Effector memory CD4-positive, alpha-beta T cell (primary cell): ENCODE data around the gene NUCB2.
"Not testable (repeated sequence)": the region's sequence is repeated elsewhere in the genome, so short reads cannot be mapped to it uniquely, and the experiment has no call there.

Experiments used
- DNase-seq, 3 donors: peaks; one replicate each; pipeline ENCODE4 v3.0.0-alpha.2; 2020
- H3K27ac ChIP-seq: 2 replicates; pipeline ENCODE4 v1.7.0; 2013; ENCODE audit warnings: mild to moderate bottlenecking, low read length, moderate library complexity; ENCODE audit not compliant: insufficient read depth, poor library complexity, severe bottlenecking
- H3K27me3 ChIP-seq: replicated peaks from 2 replicates; pipeline ENCODE4 v1.7.0; 2013; ENCODE audit warnings: mild to moderate bottlenecking, low read length; ENCODE audit not compliant: insufficient read depth, control insufficient read depth, poor library complexity, severe bottlenecking
- H3K36me3 ChIP-seq: 2 replicates; pipeline ENCODE4 v1.7.0; 2013; ENCODE audit warnings: mild to moderate bottlenecking, low read length, moderate library complexity; ENCODE audit not compliant: control insufficient read depth, insufficient read depth
- H3K4me1 ChIP-seq: 2 replicates; pipeline ENCODE4 v1.7.0; 2013; ENCODE audit warnings: low read length, mild to moderate bottlenecking; ENCODE audit not compliant: control insufficient read depth, insufficient read depth, poor library complexity, severe bottlenecking
- H3K4me3 ChIP-seq: 2 replicates; pipeline ENCODE4 v1.7.0; 2013; ENCODE audit warnings: low read length, low read depth, mild to moderate bottlenecking; ENCODE audit not compliant: insufficient read depth, poor library complexity, severe bottlenecking
- H3K9me3 ChIP-seq: 2 replicates; pipeline ENCODE4 v1.7.0; 2013; ENCODE audit warnings: mild to moderate bottlenecking, low read length, moderate library complexity; ENCODE audit not compliant: control insufficient read depth
- total RNA-seq, 3 donors: gene quantifications; one replicate each; lab custom pipeline; 2026; lab: John Stamatoyannopoulos, UW

Gene NUCB2
- total RNA-seq, result 38.7 to 53.6 (median 47.0) reads per million in 3 donors

- peak; percentile 89 to 94 (median 91) for DNase-seq
- Histone ChIP-seq H3K27me3 (no peaks in the 10 kb centered on the region), H3K9me3 (no peaks in the 10 kb centered on the region), H3K36me3 (no peaks in the 10 kb centered on the region), H3K4me1 (peaks cover 3% of the 10 kb centered on the region), H3K27ac (peak within 1 kb of the TSS; percentile 82), H3K4me3 (peak within 1 kb of the TSS; percentile 75)
These were observed at the start of gene NUCB2 for GRCh38 chr11:17276236-17277023. NUCB2 (plus strand) TSS chr11:17276739; CDS start chr11:17295324, 18,585 bp downstream.

GRCh38 chr11:17228186-17228925 is 48.2 kb upstream of the NUCB2 start:
- H3K4me3 ChIP-seq, H3K9me3 ChIP-seq, H3K4me1 ChIP-seq, DNase-seq, H3K27ac ChIP-seq, H3K27me3 ChIP-seq, H3K36me3 ChIP-seq: not testable (repeated sequence)

GRCh38 chr11:17229481-17230152 is 46.9 kb upstream of the NUCB2 start:
- Histone ChIP-seq H3K4me1 (no peaks in the 10 kb centered on the region), H3K4me3 (no peak overlapping the region), H3K27ac (no peak overlapping the region), H3K9me3 (no peaks in the 10 kb centered on the region), H3K27me3 (no peaks in the 10 kb centered on the region), H3K36me3 (no peaks in the 10 kb centered on the region)
- DNase-seq, result no peak

- Histone ChIP-seq H3K27me3 (no peaks in the 10 kb centered on the region), H3K27ac (no peak overlapping the region), H3K36me3 (no peaks in the 10 kb centered on the region), H3K4me3 (no peak overlapping the region), H3K4me1 (no peaks in the 10 kb centered on the region), H3K9me3 (no peaks in the 10 kb centered on the region)
- DNase-seq, result no peak
These were observed 45.4 kb upstream of the NUCB2 start for GRCh38 chr11:17230867-17231851.

- H3K36me3 ChIP-seq, result no peaks in the 10 kb centered on the region
- DNase-seq, result no peak
- H3K27ac ChIP-seq, result no peak overlapping the region
- H3K4me3 ChIP-seq, result no peak overlapping the region
- no peaks in the 10 kb centered on the region for H3K9me3 ChIP-seq
- H3K27me3 ChIP-seq, result no peaks in the 10 kb centered on the region
- no peaks in the 10 kb centered on the region for H3K4me1 ChIP-seq
These were observed 43.4 kb upstream of the NUCB2 start for GRCh38 chr11:17233101-17233500.

GRCh38 chr11:17238377-17238776 is 38.2 kb upstream of the NUCB2 start:
- H3K4me3 ChIP-seq, result no peak overlapping the region
- H3K36me3 ChIP-seq, result no peaks in the 10 kb centered on the region
- no peaks in the 10 kb centered on the region for H3K4me1 ChIP-seq
- no peak for DNase-seq
- no peaks in the 10 kb centered on the region for H3K27me3 ChIP-seq
- H3K27ac ChIP-seq, result no peak overlapping the region
- no peaks in the 10 kb centered on the region for H3K9me3 ChIP-seq

GRCh38 chr11:17239927-17240326 is 36.6 kb upstream of the NUCB2 start:
- H3K36me3 ChIP-seq, H3K27me3 ChIP-seq, DNase-seq, H3K27ac ChIP-seq, H3K4me1 ChIP-seq, H3K4me3 ChIP-seq, H3K9me3 ChIP-seq: not testable (repeated sequence)

- no peaks in the 10 kb centered on the region for H3K36me3 ChIP-seq
- no peaks in the 10 kb centered on the region for H3K27me3 ChIP-seq
- no peak for DNase-seq
- H3K4me1 ChIP-seq, result no peaks in the 10 kb centered on the region
- H3K27ac ChIP-seq, result no peak overlapping the region
- no peak overlapping the region for H3K4me3 ChIP-seq
- H3K9me3 ChIP-seq, result no peaks in the 10 kb centered on the region
These were observed 35.8 kb upstream of the NUCB2 start for GRCh38 chr11:17240780-17241179.

- H3K4me3 ChIP-seq, H3K27ac ChIP-seq, H3K9me3 ChIP-seq, DNase-seq, H3K27me3 ChIP-seq, H3K4me1 ChIP-seq, H3K36me3 ChIP-seq: not testable (repeated sequence)
These were observed 33.6 kb upstream of the NUCB2 start for GRCh38 chr11:17242954-17243353.
